ENCODE results near the gene PLCD1. TPM values are rescaled to one million over a fixed set of nuclear protein-coding genes. Genes with fewer than 3 reads are reported as not detected.
A peak's percentile ranks its signal among the peaks of the same experiment; 100 is the strongest.

Gene PLCD1
- total and polyA plus RNA-seq, 2 of the 13 experiments (the other 11 are each of a cell fraction or from before 2014, with no cell fraction given) = 10.1 to 12.4 TPM

- TF ChIP-seq FUBP1 (CRISPR knock-in tag; IDR thresholded peaks at IDR 0.05; ENCODE audit: borderline replicate concordance) (no peak), BRF2 (CRISPR knock-in tag; IDR thresholded peaks at IDR 0.05) (no peak), TFDP2 (CRISPR knock-in tag; IDR thresholded peaks at IDR 0.05) (peak; percentile 39; the same call in 1 of the 2 replicates), ZNF451 (CRISPR knock-in tag; IDR thresholded peaks at IDR 0.05) (no peak), ZNF460 (CRISPR knock-in tag; IDR thresholded peaks at IDR 0.05; ENCODE audit: borderline replicate concordance) (no peak), ZNF3 (CRISPR knock-in tag; IDR thresholded peaks at IDR 0.05) (no peak), REPIN1 (CRISPR knock-in tag; IDR thresholded peaks at IDR 0.05; ENCODE audit: borderline replicate concordance, low read depth) (no peak; the same call in 1 of the 2 replicates), ZMYM3 (CRISPR knock-in tag; IDR thresholded peaks at IDR 0.05) (peak; percentile 71), ADNP (CRISPR knock-in tag; IDR thresholded peaks at IDR 0.05) (0 out of 2 replicates have a peak, but pooled peaks have one; percentile 51), SOX5 (CRISPR knock-in tag; IDR thresholded peaks at IDR 0.05; ENCODE audit: borderline replicate concordance) (peak; percentile 39; the same call in 1 of the 2 replicates), ONECUT2 (CRISPR knock-in tag; IDR thresholded peaks at IDR 0.05) (no peak), ZNF274 (CRISPR knock-in tag; IDR thresholded peaks at IDR 0.05) (no peak), ZNF264 (CRISPR knock-in tag; IDR thresholded peaks at IDR 0.05) (no peak), KAT7 (CRISPR knock-in tag; IDR thresholded peaks at IDR 0.05; ENCODE audit: borderline replicate concordance) (no peak), MXD1 (CRISPR knock-in tag; IDR thresholded peaks at IDR 0.05) (no peak), ZFYVE20 (CRISPR knock-in tag; IDR thresholded peaks at IDR 0.05; ENCODE audit: borderline replicate concordance, low read depth) (no peak), ZNF569 (CRISPR knock-in tag; IDR thresholded peaks at IDR 0.05; ENCODE audit: borderline replicate concordance) (no peak), SAP130 (CRISPR knock-in tag; IDR thresholded peaks at IDR 0.05; ENCODE audit: low read depth) (peak; percentile 91), SETDB1 (CRISPR knock-in tag; IDR thresholded peaks at IDR 0.05; ENCODE audit: borderline replicate concordance) (no peak), MXD4 (CRISPR knock-in tag; IDR thresholded peaks at IDR 0.05) (no peak; the same call in none of the 2 replicates), ZNF788 (CRISPR knock-in tag; IDR thresholded peaks at IDR 0.05; ENCODE audit: borderline replicate concordance) (no peak), TCF7L2 (IDR thresholded peaks at IDR 0.05; ENCODE audit: low read depth, low read length) (no peak), GFI1 (CRISPR knock-in tag; IDR thresholded peaks at IDR 0.05; ENCODE audit: borderline replicate concordance) (0 out of 2 replicates have a peak, but pooled peaks have one; percentile 42), HNRNPUL1 (IDR thresholded peaks at IDR 0.05; ENCODE audit: low read depth, low read length) (no peak), ZBTB20 (CRISPR knock-in tag; IDR thresholded peaks at IDR 0.05; ENCODE audit: borderline replicate concordance, low read depth) (no peak; the same call in 1 of the 2 replicates)
Observed at GRCh38 chr3:38004415-38005075, 24.9 kb downstream of the PLCD1 start (continued).

Measured in HepG2 (cell line).